HG03378 (cell line): ENCODE data around the gene BAHCC1.

Experiments used
- ATAC-seq: cut with Tn5 transposase; IDR thresholded peaks from one replicate; pipeline ENCODE4 v1.9.1; 2021; ENCODE audit warnings: mild to moderate bottlenecking, moderate library complexity; ENCODE audit not compliant: unreplicated experiment

BAHCC1 gene

GRCh38 chr17:81386141-81386645, 9.1 kb upstream of the BAHCC1 start:
- ATAC-seq = no peak

DNA sequence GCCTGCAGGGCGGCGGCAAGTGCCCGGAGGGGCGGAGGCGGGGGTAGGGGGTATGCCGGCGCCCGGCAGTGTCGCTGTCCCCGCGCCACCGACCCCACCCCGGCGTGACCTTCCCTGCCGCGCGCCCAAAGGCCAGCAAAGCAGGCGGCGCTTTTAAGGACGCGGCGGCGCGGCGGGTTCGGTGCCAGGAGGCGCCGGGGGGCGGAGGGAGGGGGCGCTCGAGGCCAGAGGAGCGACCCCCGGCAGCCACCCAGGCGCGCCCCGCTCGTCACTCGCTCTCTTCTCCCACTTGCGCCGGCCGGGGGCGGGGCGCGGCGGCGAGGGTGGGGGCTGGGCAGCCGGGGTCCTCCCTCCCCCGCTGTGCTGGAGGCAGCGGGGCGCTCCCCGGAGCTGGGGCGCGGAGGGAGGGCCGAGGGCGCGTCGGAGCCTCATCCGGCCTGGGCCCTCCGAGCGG, 8.6 kb upstream of the BAHCC1 start:
- ATAC-seq = no peak

DNA sequence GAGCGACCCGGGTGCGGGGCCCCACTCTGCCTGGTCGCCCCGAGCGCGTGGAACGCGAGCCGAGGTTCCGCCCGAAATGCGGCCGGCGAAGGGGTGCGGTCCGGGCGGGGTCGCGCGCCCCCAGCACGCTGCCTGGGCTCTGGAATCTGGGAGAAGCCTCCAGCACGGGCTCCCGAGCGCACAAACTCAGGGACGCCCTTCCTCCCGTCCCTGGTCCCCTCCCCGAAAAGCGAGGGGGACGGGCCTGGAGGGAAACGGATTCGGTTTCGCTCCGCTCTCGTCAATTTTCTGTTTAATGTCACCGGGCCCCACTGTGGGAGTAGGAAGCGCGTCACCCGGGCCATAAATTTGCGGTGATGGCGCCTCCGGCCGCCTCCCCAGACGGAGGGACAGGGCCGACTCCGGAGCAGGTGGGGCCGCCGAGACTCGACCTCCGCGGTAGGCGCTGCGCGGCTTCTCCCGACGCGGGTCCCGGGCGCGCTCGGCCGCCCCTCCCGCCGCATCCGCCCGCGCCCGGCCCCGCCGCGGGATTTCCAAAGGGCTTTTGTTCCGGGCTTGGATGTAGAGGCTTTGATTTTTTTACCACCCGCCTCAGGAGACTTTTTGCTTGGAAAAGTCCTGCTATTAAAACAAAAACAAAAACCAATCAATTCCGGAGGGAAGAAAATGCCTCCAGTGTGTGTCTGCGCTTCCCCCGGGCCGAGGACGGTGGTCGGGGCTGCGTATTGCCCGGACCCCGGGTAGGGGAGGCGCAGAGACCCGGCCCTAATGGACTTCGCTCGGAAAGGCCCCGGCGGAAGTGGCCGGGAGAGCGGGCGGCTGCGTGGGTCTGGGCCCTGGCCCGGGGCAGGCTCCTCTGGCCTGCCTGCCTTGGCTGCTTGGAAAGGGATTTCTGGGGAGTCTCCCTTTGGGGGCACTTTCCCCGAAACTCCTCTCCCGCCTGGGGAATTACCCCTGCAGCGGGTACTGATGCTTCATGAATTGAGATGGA, 7.9 kb upstream of the BAHCC1 start:
- ATAC-seq = no peak

- no peak for ATAC-seq
These were observed 7.1 kb upstream of the BAHCC1 start for GRCh38 chr17:81388091-81388611.

- no peak for ATAC-seq
These were observed 6.5 kb upstream of the BAHCC1 start for GRCh38 chr17:81388612-81389367.

GRCh38 chr17:81389585-81389984, 5.7 kb upstream of the BAHCC1 start:
- no peak for ATAC-seq

GRCh38 chr17:81390029-81390872, 5.0 kb upstream of the BAHCC1 start:
- no peak for ATAC-seq

- no peak for ATAC-seq
These were observed 4.4 kb upstream of the BAHCC1 start for GRCh38 chr17:81390873-81391255.

GRCh38 chr17:81391293-81391935, 3.8 kb upstream of the BAHCC1 start:
- ATAC-seq = no peak

DNA sequence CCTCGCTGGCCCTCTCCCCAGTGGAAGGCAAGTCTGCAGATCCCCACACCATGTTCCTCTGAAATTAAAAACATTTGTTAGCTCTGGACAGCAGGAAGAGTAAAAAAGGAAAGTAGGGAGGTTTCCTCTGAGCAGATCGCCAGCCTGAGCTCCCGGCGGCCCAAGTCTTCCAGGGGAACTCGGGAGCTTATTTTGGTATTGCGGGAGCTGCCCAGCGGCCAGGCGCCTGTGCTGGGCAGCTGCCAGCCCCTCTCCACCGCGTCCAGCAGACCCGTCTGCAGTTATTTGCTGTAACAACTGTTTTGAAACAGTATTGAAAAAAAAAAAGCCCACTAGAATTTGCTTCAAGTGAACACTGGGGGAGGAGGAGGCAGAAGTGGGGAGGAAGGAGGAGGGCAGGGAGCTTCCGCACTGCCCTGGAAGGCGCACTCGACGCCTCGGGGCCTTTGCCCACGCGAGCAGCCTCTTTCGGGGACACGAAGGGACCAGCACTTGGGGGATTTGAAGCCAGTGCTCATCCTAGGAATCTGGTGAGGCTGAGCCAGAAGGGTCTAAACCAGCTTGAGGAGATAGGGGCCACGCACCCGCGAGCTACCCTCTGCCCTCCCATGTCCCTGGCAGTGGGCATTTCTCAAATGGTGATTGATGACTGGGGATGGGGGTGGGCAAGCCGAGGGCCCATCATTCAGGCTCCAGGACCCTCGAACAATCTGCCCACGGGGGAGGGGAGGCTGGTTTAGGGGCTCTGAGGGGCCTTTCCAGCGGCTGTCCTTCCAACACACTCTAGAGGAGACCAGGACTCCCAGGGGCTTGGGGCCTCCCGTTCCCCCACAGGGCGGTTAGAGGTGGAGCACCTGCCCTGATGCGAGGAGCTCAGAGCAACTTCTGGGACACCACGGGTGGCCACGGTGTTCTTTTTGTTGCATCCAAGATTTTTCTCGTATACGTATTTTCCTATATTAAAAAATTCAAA, 3.0 kb upstream of the BAHCC1 start:
- ATAC-seq = no peak

DNA sequence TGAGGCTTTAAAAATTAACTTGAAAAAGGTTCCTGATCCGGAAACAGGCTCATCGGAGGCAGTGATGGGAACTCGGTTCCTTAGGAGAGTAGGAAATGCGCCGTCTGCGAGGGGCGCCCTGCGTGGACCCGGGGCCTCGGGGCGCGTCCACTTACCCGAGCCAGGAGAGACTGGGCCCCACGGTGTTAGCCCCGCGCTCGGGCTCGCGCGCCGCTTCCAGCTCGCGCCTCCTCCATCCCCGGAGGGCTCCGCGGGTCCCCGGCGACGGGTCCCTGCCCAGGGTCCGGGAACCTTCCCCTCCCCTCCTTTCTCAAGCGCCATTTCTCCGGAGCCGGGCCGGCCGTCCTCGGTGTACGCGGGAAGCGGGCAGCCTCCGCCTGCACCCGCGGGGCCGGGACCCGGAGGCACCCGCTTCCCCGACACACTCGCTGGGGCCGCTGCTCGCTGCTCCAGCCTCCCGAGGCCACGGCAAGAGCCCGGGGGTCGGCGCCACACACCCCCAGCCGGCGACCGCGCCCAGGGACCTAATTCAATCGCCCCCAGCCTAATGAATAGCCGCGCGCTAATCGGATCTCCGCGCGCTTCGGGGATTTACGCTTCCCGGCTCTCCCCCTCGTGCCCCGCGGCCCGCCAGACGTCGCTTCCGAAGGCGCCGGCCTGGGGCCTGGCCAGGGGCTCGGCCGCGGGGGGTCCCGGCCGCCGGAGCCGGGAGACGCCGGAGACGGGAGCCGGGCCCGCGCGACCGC, 2.2 kb upstream of the BAHCC1 start:
- no peak for ATAC-seq

DNA sequence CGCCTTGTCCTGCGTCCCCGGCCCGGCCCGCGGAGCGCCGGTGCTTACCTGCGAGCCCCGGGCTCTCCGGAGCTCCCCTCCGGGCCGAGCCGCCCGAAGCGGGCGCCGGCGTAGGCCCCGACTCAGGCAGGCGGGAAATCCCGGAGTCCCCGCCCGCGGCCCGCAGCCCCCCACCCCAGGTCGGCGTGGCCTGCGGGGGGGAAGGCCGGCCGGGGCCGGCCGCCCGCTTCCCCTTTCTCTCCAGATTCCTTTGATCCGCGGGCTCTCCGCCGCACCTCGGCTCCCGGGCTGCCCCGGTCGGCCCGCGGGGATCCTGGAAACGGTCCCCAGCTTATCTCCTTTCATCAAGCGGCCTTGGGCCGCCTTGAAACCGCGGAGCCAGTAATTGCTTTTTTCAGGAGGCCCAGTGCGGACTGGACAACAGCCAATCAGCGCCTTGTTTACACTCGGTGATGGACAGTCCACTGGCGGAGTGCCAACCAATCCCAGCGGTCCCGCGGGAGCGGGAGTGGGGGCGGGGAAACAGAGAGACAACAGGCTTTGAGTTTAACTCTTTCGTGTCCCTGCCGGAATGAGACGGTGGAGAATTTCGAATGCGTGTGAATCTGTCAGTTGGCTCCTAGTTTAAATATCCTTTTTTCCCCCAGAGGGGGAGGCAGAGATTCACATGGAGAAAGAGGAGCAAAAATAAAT, 1.4 kb upstream of the BAHCC1 start:
- no peak for ATAC-seq

GRCh38 chr17:81394377-81394920, 808 bp upstream of the BAHCC1 start:
- no peak for ATAC-seq

DNA sequence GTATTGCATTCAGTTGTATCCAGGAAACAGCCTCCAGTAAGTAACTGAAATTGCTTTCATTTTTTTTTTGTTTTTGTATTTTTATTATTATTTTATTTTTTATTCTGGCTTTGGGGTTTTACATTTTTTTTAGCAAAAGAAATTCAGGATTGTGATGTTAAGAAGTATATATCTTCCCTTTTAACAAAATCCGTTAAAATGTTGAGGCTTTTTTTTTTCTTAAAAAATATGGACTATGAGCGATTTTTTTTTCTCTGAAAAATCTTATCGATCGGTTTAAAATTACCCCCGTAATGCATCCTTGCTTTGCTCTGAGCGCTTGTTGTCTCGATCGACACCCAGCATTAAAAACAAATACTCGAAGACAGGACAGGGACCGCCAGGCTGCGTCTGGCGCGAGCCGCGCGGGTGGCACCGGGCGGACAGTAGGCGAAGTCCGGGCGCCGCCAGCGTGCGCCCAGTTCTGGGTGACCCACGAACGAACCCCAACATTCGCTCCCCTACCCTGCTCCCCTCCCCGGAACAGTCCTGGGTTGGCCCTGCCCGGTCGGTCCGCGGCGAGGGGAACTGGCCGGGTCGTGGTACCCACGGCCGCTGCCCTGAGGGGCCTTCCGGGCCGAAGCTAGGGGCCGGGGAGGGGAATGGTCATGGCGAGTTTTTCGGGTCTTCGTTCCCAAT, 482 bp downstream of the BAHCC1 start:
- ATAC-seq = no peak

DNA sequence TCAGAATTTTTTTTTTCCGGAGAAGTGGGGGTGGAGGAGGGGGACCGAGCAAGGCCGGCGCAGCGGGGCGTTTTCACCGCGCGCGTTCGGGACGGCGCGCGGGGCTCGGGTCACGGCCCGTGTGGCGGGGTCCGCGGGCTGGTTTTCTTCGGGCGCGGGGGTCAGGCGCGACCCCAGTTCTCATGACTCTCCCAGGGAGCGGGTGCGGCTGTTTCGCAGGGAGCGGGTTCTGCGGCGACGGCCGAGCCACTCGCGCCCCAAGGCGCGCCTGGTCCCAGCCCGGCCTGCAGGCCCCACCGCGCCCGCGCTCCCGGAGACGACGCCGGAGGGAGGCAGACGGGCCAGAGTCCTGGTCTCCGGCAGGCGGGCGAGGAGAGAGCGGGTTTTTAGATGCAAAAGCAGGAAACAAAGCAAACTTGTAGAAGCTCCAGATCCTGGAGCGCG, 1.0 kb downstream of the BAHCC1 start:
- ATAC-seq = no peak

- no peak for ATAC-seq
These were observed 1.6 kb downstream of the BAHCC1 start for GRCh38 chr17:81396722-81397313.
